Thoracic aorta (tissue), 2 donors: ENCODE results near the gene CLOCK. TPM values are rescaled to one million over a fixed set of nuclear protein-coding genes. Genes with fewer than 3 reads are reported as not detected.

Experiments used
- ATAC-seq: fragments of 150-250 bp; one replicate; pipeline ENCODE4 v1.8.0; 2017; ENCODE audit warnings: low read depth; ENCODE audit not compliant: insufficient number of reproducible peaks, low FRiP score
- DNase-seq: peaks from one replicate; pipeline ENCODE4 v3.0.0-alpha.2; 2020; ENCODE audit warnings: low spot score
- H3K27ac ChIP-seq, 2 donors: fragments of 200-600 bp; sonication (generic); 1 replicate in 1 of 2; 2 replicates in 1 of 2; pipeline ENCODE4 v1.5.1; 2016; ENCODE audit warnings: mild to moderate bottlenecking in 2 of 2, moderate library complexity in 2 of 2
- H3K27me3 ChIP-seq: fragments of 200-600 bp; sonication (generic); replicated peaks from 2 replicates; pipeline ENCODE4 v1.6.0; 2016; ENCODE audit warnings: mild to moderate bottlenecking; ENCODE audit not compliant: insufficient read depth
- H3K36me3 ChIP-seq: fragments of 200-600 bp; sonication (generic); one replicate; pipeline ENCODE4 v1.5.1; 2016
- H3K4me1 ChIP-seq, 2 donors: fragments of 200-600 bp; sonication (generic); 1 replicate in 1 of 2; 2 replicates in 1 of 2; pipeline versions ENCODE4 v1.5.1 to v1.6.0; 2016; ENCODE audit warnings: low read depth in 2 of 2, mild to moderate bottlenecking in 1 of 2; ENCODE audit not compliant: control insufficient read depth in 1 of 2
- H3K4me3 ChIP-seq: fragments of 200-600 bp; sonication (generic); 2 replicates; pipeline ENCODE4 v1.5.1; 2016; ENCODE audit warnings: mild to moderate bottlenecking
- H3K9me3 ChIP-seq: fragments of 200-600 bp; sonication (generic); 2 replicates; pipeline ENCODE4 v1.5.1; 2016
- CTCF ChIP-seq: fragments of 200-600 bp; sonication (generic); IDR thresholded peaks from one replicate; pipeline ENCODE4 v1.5.1; 2019; ENCODE audit warnings: antibody characterized with exemption
- total RNA-seq, 2 donors: library from RNA; depleted of rRNA; stranded (reverse); fragments of >200 nt; gene quantifications; one replicate each; pipeline versions ENCODE4 v1.1.0 to v1.2.3, GENCODE V29; 2016

CLOCK gene
- total RNA-seq, 2 donors from 2014 or later: 22.9 to 35.3 TPM

- Histone ChIP-seq H3K9me3 (no peaks in the 10 kb centered on the region), H3K36me3 (peaks cover 20% of the 10 kb centered on the region)
- no peak for DNase-seq
These were observed 76.7 kb downstream of the CLOCK start for GRCh38 chr4:55469979-55470378.

GRCh38 chr4:55468724-55469123 lies 78.0 kb downstream of the CLOCK start:
- ATAC-seq: no peak
- H3K36me3 ChIP-seq: peaks cover 10% of the 10 kb centered on the region
- no peak for DNase-seq
- H3K9me3 ChIP-seq: no peaks in the 10 kb centered on the region
- H3K4me1 ChIP-seq: no peaks in the 10 kb centered on the region
- TF ChIP-seq CTCF: no peak
- H3K27me3 ChIP-seq: no peaks in the 10 kb centered on the region
- no peak overlapping the region for H3K4me3 ChIP-seq
- H3K27ac ChIP-seq: no peak overlapping the region

More at GRCh38 chr4:55469979-55470378, 76.7 kb downstream of the CLOCK start:
- no peak overlapping the region for H3K4me3 ChIP-seq
- no peak for ATAC-seq
- no peak overlapping the region for H3K27ac ChIP-seq
- no peaks in the 10 kb centered on the region for H3K27me3 ChIP-seq
- no peaks in the 10 kb centered on the region for H3K4me1 ChIP-seq
- no peak for TF ChIP-seq CTCF

- Histone ChIP-seq H3K9me3 (no peaks in the 10 kb centered on the region), H3K4me1 (no peaks in the 10 kb centered on the region), H3K36me3 (peaks cover 12% of the 10 kb centered on the region), H3K4me3 (no peak overlapping the region), H3K27ac (no peak overlapping the region), H3K27me3 (no peaks in the 10 kb centered on the region)
- no peak for TF ChIP-seq CTCF
- DNase-seq: no peak
- no peak for ATAC-seq
These were observed 80.7 kb downstream of the CLOCK start for GRCh38 chr4:55466001-55466400.

GRCh38 chr4:55458611-55459010 lies 88.1 kb downstream of the CLOCK start:
- H3K4me1 ChIP-seq: no peaks in the 10 kb centered on the region
- no peak for TF ChIP-seq CTCF

GRCh38 chr4:55458164-55458563 lies 88.5 kb downstream of the CLOCK start:
- Histone ChIP-seq H3K4me1 (no peaks in the 10 kb centered on the region), H3K36me3 (peaks cover 7% of the 10 kb centered on the region), H3K4me3 (no peak overlapping the region), H3K27ac (no peak overlapping the region), H3K27me3 (no peaks in the 10 kb centered on the region), H3K9me3 (no peaks in the 10 kb centered on the region)
- no peak for DNase-seq
- TF ChIP-seq CTCF: no peak
- ATAC-seq: no peak

More at GRCh38 chr4:55458611-55459010, 88.1 kb downstream of the CLOCK start:
- H3K4me3 ChIP-seq: no peak overlapping the region
- no peak for ATAC-seq
- no peak overlapping the region for H3K27ac ChIP-seq
- no peaks in the 10 kb centered on the region for H3K9me3 ChIP-seq
- no peak for DNase-seq
- peaks cover 7% of the 10 kb centered on the region for H3K36me3 ChIP-seq
- H3K27me3 ChIP-seq: no peaks in the 10 kb centered on the region
